Measurements from ENCODE around the gene ACKR4. TPM values are rescaled to one million over a fixed set of nuclear protein-coding genes. Genes with fewer than 3 reads are reported as not detected.
"Not testable (repeated sequence)": the region's sequence is repeated elsewhere in the genome, so short reads cannot be mapped to it uniquely, and the experiment has no call there.

Gene ACKR4
- total RNA-seq, 1 experiment from 2014 or later = not detected

- no peaks in the 10 kb centered on the region for H3F3A ChIP-seq (ENCODE audit: low read length, unreplicated experiment)
- no peaks in the 10 kb centered on the region for H3K79me2 ChIP-seq (ENCODE audit: low read length)
- no peak overlapping the region for H3K9ac ChIP-seq (ENCODE audit: low read length)
- H3K9me2 ChIP-seq (replicated peaks; ENCODE audit: low read length) = no peaks in the 10 kb centered on the region
- no peaks in the 10 kb centered on the region for H4K20me1 ChIP-seq (ENCODE audit: low read length)
- no peaks in the 10 kb centered on the region for H3K4me1 ChIP-seq (ENCODE audit: insufficient read depth, low read length)
- H3K4me3 ChIP-seq (ENCODE audit: low read length) = no peak overlapping the region
- CTCF ChIA-PET = no interaction called here
- BruUV-seq (replicated peaks) = no TSS peak
- H3K4me2 ChIP-seq (ENCODE audit: low read length) = no peak overlapping the region
- H3K27ac ChIP-seq (ENCODE audit: low read length) = no peak overlapping the region
- H3K9me3 ChIP-seq (ENCODE audit: low read length) = no peaks in the 10 kb centered on the region
- POLR2A ChIA-PET (ENCODE audit: unreplicated experiment) = no interaction called here
- no peaks in the 10 kb centered on the region for H3K27me3 ChIP-seq (ENCODE audit: low read length)
- H2AFZ ChIP-seq (ENCODE audit: low read length) = no peak overlapping the region
- H3K36me3 ChIP-seq (ENCODE audit: low read depth, low read length) = no peaks in the 10 kb centered on the region
- intact Hi-C loops (cut with micrococcal nuclease) = no loop called here
- no peak for DNase-seq
- TF ChIP-seq EZH2 (IDR thresholded peaks at IDR 0.05; ENCODE audit: low read length, unreplicated experiment) = no peak
- no peak for TF ChIP-seq EZH2phosphoT487 (IDR thresholded peaks at IDR 0.05; ENCODE audit: borderline replicate concordance, low read length)
- no peak for TF ChIP-seq CTCF (conservative IDR thresholded peaks at IDR 0.05; ENCODE audit: low read depth, low read length)
- no peak for ATAC-seq
These were observed 8.3 kb downstream of the ACKR4 start for GRCh38 chr3:132605374-132605792.

- Histone ChIP-seq H3K36me3 (ENCODE audit: low read depth, low read length) (no peaks in the 10 kb centered on the region), H4K20me1 (ENCODE audit: low read length) (no peaks in the 10 kb centered on the region), H3K4me2 (ENCODE audit: low read length) (no peak overlapping the region), H3F3A (ENCODE audit: low read length, unreplicated experiment) (no peaks in the 10 kb centered on the region), H3K4me3 (ENCODE audit: low read length) (no peak overlapping the region), H3K4me1 (ENCODE audit: insufficient read depth, low read length) (no peaks in the 10 kb centered on the region), H3K9me3 (ENCODE audit: low read length) (no peaks in the 10 kb centered on the region), H3K9ac (ENCODE audit: low read length) (no peak overlapping the region), H3K79me2 (ENCODE audit: low read length) (no peaks in the 10 kb centered on the region), H3K9me2 (replicated peaks; ENCODE audit: low read length) (no peaks in the 10 kb centered on the region), H2AFZ (ENCODE audit: low read length) (no peak overlapping the region), H3K27me3 (ENCODE audit: low read length) (no peaks in the 10 kb centered on the region), H3K27ac (ENCODE audit: low read length) (no peak overlapping the region)
- DNase-seq (no peak), ATAC-seq (no peak)
- BruUV-seq (replicated peaks) = no TSS peak
- ChIA-PET POLR2A (ENCODE audit: unreplicated experiment) (no interaction called here), CTCF (no interaction called here)
- intact Hi-C loops (cut with micrococcal nuclease) = no loop called here
- TF ChIP-seq CTCF (conservative IDR thresholded peaks at IDR 0.05; ENCODE audit: low read depth, low read length) (no peak), EZH2 (IDR thresholded peaks at IDR 0.05; ENCODE audit: low read length, unreplicated experiment) (no peak), EZH2phosphoT487 (IDR thresholded peaks at IDR 0.05; ENCODE audit: borderline replicate concordance, low read length) (no peak)
These were observed 9.0 kb downstream of the ACKR4 start for GRCh38 chr3:132606085-132606484.

GRCh38 chr3:132606620-132607019 lies 9.6 kb downstream of the ACKR4 start:
- POLR2A ChIA-PET (ENCODE audit: unreplicated experiment); H3K27ac ChIP-seq (ENCODE audit: low read length); intact Hi-C loops (cut with micrococcal nuclease): not testable (repeated sequence)

GRCh38 chr3:132615301-132615700 lies 18.2 kb downstream of the ACKR4 start:
- BruUV-seq (replicated peaks); CTCF ChIA-PET; H3K9ac ChIP-seq (ENCODE audit: low read length); H3K9me2 ChIP-seq (replicated peaks; ENCODE audit: low read length); H3F3A ChIP-seq (ENCODE audit: low read length, unreplicated experiment); H4K20me1 ChIP-seq (ENCODE audit: low read length); H3K27me3 ChIP-seq (ENCODE audit: low read length); POLR2A ChIA-PET (ENCODE audit: unreplicated experiment); H3K9me3 ChIP-seq (ENCODE audit: low read length); H2AFZ ChIP-seq (ENCODE audit: low read length); H3K79me2 ChIP-seq (ENCODE audit: low read length); H3K4me3 ChIP-seq (ENCODE audit: low read length); H3K4me2 ChIP-seq (ENCODE audit: low read length); H3K4me1 ChIP-seq (ENCODE audit: insufficient read depth, low read length); intact Hi-C loops (cut with micrococcal nuclease); DNase-seq; ATAC-seq; H3K36me3 ChIP-seq (ENCODE audit: low read depth, low read length); H3K27ac ChIP-seq (ENCODE audit: low read length): not testable (repeated sequence)

More at GRCh38 chr3:132606620-132607019, 9.6 kb downstream of the ACKR4 start:
- H3K9me3 ChIP-seq (ENCODE audit: low read length); H2AFZ ChIP-seq (ENCODE audit: low read length); H3K4me2 ChIP-seq (ENCODE audit: low read length); H3K27me3 ChIP-seq (ENCODE audit: low read length); DNase-seq; H3K9me2 ChIP-seq (replicated peaks; ENCODE audit: low read length); BruUV-seq (replicated peaks); H3K9ac ChIP-seq (ENCODE audit: low read length); H3K4me3 ChIP-seq (ENCODE audit: low read length); H4K20me1 ChIP-seq (ENCODE audit: low read length); H3K4me1 ChIP-seq (ENCODE audit: insufficient read depth, low read length); H3K79me2 ChIP-seq (ENCODE audit: low read length); H3K36me3 ChIP-seq (ENCODE audit: low read depth, low read length); ATAC-seq; CTCF ChIA-PET; H3F3A ChIP-seq (ENCODE audit: low read length, unreplicated experiment): not testable (repeated sequence)
